AML-193 (cell line): ENCODE data around the gene PPCDC.

Experiments
- DNase-seq, 2 experiments: peaks; one replicate each; lab custom pipeline; 2025; lab: John Stamatoyannopoulos, UW

The PPCDC gene, protein sequence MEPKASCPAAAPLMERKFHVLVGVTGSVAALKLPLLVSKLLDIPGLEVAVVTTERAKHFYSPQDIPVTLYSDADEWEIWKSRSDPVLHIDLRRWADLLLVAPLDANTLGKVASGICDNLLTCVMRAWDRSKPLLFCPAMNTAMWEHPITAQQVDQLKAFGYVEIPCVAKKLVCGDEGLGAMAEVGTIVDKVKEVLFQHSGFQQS

DNA sequence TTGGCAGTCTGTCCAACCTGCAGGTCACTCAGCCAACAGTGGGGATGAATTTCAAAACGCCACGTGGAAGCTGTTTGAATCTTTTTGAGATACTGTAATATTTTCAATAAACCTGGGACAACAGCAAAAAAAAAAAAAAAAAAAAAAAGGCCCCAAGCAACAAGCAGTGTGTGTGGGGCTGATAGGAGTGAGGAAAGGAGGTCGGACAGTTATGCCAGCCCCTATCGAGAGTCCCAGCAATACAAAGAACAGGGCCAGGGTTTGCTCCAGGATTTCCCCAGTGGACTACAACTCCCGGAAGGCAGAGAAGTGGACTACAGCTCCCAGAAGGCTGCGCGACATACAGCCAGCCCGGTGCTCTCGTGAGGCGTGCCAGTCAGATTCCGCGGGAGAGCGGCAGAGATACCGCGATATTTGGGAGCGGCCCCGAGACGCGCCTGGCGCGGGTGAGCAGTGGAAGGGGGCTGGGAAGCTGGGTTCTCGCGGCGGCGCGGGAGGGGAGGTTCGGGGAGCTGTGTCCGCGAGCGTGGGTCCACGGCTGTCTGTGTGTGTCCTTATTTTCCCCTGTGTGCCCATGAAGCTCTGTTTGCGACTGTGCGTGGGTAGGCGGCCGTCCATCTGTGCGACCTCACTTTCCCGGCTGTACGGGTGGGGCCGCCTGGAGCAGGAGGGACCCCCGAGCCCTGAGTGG lies at the start of gene PPCDC:
PPCDC (plus strand) TSS at position 410 of the 691 bp plus-strand sequence. CDS start 4,729 bp downstream, outside the sequence.
- DNase-seq: peak; percentile 93 to 95

DNA sequence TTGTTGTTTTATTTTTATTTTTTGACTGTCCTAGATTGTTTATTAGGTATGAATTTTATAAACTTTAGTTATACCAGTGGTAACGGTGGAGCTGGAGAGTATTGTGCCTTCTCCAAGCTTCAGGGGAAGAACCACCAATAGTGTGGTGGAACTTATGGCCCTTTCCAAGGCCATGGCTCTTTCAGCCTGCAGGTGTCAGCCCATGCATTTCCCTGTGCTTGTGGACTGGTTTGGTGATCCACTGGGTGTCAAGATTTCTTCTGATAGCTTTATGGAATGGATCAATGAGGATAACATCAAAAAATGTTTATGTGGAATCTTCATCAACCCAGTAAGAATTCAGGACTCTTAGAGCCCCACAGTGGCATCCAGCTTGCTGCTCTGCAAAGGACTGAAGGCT lies 47.2 kb upstream of the PPCDC start:
- no peak for DNase-seq

DNA sequence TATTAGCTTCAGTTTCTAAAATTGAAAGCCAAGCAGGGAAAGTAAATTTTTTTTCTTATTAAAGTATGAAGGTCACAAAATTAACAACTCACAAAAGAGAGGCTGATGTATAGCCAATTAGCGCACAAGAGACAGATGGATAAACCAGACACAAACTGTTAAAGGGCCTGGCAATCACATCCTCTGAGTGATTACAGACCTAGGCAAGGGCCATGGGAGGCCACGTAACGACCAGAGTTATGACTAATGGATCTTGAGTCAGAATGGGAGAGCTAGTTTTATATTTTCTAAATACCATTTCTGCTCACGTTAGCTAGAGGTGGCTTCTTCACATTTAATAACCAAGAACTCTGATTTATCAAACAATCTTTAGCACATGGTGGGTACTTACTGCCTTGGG lies 45.8 kb upstream of the PPCDC start:
- no peak for DNase-seq

DNA sequence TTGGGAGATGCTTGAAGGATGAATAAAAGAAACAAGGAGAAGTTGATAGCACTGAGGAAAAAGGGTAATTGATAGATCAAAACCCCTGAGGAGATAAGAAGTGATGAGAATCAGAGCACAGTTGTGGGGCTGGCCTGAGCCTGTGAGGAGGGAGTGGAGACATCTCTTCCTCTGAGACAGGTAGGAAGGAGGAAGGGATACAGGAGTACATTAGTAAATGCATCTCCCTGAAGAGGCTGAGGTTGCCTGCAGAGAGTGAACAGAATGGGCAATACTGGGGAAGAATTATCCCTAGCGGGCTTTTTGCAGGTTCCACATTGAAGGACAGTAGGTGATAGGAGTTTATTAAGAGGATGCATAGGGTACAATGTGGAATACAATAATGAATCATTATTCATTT lies 45.3 kb upstream of the PPCDC start:
- DNase-seq: no peak

DNA sequence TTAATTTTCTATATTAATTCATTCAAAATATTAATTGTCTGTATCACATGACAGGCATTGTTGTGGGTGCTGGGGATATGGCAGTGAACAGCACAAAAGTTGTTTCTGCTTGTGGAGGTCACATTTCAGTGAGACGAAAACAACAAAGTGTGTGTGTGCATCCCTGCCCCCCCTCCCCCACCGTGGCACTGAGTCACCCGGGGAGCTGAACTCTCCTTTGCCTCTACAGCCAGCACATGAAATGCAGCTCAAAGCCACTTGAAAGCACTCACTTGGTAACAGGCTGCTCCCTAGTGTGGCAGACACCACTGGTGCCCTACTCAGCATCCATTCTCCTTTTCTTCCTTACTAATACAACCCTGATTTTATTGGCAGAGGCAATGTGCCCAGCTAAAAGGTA lies 44.9 kb upstream of the PPCDC start:
- DNase-seq: no peak

DNA sequence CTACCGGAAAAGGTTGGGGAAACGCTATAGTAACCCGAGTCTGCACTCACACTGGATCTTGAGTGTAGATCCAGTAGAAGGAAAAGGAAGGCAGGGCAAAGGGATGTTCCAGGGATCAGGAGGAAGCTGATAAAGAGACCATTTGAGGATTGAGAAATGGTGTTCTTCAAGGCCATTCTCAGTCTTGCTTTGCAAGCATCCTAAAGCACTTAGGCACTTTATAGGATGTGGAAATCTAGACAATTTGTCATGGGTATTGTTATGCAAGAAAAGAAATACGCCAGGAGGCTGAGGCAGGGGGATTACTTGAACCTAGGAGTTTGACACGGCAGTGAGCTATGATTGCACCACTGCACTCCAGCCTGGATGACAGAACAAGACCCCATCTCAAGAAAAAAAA lies 41.2 kb upstream of the PPCDC start:
- DNase-seq: no peak

DNA sequence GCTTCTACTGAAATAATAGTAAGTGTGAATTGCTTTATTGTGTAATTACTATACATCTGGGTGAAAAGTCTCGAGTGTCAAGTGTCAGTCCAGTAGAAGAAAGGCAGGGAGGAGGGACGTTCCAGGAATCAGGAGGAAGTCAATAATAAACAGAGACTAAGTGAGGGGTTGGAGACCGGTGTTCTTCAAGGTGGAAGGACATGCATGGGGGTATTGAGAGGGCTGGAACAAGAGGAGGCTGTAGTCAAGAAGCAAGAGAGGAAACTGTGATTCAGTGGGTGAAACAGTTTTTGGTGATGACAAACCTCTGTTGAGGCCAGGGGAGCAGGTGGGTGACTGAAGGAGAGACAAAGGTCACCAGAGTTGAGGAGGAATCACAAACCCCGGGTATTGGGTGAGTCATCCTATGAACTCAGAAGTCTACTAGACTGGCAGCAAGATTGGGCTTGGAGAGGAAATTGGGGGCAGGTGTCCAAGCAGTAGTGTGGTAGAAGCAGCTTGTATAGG lies 39.6 kb upstream of the PPCDC start:
- no peak for DNase-seq

DNA sequence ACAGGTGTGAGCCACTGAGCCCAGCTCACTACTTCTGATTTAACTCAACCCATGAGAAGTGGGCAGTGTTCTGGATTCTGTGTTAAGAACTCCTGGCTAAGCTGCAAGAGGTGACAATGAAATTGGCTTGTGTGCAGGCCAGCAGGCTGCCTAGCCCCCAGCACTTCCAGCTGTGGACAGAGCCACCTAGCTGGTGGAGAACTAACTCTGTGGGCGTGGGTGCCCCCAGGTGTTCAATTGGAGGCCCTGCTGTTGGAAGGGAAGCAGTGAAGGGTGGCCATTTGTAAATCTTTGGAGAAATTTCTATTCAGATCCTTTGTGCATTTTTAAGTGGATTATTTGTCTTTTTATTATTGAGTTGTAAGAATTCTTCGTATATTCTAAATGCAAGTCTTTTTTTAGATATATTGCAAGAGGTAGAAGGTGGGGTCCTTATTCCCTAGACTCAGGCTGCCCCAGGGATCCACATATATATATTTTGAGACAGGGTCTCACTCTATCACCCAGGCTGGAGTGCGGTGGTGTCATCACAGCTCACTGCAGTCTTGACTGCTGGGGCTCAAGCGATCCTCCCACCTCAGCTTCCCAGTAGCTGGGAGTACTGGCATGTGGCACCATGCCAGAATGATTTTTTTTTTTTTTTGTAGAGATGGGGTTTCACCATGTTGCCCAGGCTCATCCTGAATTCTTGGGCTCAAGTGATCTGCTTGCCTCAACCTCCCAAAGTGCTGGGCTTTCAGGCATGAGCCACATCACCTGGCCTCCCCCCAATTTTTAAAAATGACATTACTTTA lies 35.2 kb upstream of the PPCDC start:
- peak; percentile 43 to 48 for DNase-seq

DNA sequence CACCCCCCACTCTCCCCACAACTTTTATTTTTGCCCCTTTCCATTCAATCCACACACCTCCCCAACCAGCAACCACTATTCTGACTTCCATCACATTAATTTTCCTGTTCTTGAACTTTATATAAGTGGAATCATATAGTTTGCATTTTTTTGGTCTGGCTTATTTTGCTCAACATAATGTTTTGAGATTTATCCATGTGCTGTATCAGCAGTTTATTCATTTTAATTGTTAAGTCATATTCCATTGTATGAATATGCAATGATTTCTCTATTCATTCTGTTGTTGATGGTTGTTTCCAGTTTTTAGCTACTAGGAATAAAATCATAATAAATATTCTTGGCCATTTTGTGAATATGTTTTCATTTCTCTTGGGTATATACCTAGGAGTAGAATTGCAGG lies 33.9 kb upstream of the PPCDC start:
- no peak for DNase-seq

DNA sequence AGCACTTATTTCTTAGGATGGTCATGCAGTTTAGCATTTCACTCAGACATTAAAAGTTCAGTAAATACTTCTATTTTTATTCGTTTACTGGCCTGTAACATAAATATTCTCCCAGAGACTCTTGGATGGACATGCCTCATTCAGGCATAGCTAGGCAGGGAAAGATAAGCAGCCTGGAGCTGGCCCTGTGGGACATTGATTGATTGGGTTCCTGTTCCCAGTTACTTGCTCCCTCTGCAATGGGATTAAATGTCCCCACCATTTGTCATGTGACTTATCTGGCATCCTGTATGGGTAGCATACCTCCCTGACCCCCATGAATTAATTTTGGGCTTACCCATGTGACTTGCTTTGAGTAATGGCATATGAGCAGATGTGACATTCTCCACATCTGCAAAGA lies 30.8 kb upstream of the PPCDC start:
- DNase-seq: no peak

DNA sequence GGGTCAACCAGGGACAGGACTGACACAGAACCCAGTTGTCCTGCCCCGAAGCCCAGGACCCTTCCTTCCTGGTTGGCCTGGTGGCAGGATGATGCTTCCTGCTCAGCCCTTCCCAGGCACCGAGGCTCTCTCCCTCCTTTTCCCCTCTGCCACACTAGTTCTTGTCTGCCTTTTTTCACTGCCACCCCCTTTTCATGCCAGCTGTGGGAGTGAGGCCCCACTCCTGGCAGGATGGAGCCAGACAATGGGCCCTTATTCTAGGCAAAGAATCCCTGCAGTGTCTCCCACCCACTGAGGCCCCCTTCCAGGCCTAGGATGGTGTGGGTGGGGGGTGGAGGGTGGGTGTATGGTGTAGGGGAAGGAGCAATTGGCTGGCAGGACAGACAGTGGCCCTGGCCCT lies 29.2 kb upstream of the PPCDC start:
- DNase-seq: no peak

DNA sequence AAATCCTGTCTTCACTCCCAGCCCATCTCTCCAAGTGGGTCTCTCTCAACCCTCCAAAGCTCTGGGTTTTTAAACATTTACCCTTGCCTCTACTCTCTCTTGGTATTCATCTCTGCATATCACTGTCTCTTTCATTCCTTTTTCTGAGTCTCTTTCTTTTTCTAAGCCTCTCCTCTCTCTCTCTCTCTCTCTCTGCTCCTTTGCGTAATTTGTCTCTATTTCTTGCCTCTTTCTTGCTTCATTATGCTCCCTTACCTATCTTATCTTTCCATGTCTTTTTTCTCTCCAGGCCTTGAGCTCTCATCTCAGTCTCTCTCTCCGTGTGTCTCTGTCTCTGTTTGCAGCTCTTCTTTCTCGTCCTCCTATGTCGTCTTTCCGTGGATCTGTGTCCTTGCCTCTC lies 28.7 kb upstream of the PPCDC start:
- no peak for DNase-seq

DNA sequence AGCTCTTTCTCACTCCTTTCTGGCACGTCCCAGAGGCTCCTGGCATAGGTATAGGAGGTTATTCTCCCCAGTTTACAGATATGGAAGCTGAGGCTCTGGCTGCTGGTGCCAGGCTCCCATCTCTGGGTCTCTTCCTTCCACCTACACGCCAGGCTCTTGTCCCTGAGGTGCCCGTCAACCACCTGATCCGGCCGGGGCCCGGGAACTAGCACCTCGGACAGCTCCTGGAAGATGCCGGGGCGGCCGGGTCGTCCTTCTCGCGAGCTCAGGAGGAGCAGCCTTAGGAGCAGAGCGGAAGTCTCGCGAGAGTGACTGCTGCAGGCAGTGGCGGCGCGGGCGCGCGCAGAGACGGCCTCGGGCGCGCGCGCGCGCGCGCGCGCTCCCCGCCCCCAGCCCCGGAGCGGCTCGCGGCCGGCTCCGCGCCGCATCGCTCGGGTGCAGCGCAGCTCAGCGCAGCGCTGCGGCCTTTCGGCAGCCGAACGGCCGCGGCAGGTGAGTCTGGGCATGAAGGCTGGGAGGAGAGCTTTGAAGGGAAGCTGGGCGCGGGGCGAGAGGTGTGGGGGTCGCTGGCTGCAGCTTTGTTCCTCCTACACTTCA lies 28.1 kb upstream of the PPCDC start, which contains the start of gene SCAMP5:
SCAMP5 (plus strand) TSS at position 382 of the 597 bp plus-strand sequence. CDS start 16,277 bp downstream, outside the sequence.
- DNase-seq: peak; percentile 78 to 81

DNA sequence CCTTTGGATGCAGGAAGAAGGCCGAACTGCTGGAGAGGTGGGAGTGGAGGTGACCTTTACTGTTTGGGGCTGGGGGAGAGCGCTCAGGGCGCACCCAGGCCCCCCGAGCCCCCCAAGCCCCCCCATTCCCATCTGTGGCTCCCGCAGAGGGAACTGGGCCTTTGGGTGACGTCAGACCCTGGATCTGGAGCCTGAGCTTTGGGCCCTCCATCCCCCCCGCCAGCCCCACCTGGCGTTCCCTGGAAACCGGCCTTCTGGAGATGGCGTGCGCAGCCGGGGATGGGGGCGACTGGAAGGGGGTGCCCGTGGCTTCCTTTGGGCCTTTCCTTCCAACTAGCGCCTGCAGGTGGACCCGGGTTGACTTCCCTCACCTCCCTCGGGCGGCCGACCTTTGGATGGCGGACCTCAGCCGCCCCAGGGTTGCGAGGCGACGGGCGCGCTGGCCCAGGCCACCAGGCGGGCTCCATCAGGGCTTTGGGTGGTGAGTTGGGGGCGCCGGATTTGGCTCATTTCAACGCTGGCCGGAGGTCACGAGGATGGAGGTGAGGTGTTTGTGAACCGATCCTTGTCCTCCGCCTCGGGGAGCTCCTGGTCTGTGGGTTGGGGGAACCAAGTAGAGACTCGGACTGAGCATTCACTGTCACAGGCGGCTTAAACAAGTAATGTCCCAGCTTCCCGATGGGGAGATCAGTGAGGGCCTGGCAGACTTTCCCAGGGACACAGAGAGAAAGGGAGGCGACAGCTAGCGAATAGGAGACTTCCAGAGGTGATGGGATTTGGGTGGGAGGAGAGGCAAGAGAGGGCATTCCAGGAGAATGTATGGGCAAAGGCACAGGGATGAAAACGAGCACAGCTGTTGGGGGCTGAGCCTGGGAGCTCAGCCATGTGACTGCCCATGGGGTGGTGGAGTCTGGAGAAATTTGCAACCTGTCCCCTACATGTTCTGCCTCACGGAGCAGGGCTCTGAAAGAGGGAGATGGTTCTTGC lies 27.3 kb upstream of the PPCDC start:
- DNase-seq: no peak

DNA sequence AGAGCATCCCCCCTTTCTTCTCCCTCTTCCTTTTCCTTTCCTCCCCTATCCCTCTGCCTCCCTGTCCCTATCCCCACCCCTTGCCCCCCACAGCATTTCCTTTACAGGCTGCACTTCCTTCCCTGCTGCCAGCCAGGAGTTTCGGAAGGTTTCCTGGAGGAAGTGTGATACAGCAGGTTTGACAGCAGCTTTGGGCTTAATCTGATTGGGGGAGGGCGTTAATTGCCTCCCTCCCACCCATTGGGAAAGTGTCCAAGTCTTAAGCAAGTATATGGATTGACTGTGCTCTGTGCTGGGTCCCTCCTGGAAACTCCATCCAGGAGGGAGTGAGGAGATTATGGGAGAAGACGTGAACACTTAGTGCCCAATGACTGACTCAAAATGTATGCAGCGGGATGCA lies 26.2 kb upstream of the PPCDC start:
- DNase-seq: no peak

DNA sequence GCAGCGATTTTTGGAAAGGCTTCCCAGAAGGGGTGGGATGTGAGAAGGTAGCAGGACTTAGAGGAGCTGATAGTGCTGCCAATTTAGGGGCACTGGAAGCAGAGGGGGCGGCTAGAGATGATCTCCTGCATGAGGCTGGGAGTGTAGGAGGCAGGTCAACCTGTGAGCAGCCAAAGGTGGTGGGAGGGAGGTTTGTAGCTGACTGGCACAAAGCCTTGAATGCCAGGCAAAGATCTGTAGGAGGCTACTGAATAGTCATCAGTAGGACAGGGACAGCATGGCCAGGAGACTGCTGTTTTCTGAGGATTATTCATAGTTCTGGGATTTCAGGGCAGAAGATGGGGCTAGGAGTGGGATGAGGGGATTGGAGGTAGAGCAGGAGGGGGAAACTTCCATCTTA lies 25.8 kb upstream of the PPCDC start:
- DNase-seq: no peak

DNA sequence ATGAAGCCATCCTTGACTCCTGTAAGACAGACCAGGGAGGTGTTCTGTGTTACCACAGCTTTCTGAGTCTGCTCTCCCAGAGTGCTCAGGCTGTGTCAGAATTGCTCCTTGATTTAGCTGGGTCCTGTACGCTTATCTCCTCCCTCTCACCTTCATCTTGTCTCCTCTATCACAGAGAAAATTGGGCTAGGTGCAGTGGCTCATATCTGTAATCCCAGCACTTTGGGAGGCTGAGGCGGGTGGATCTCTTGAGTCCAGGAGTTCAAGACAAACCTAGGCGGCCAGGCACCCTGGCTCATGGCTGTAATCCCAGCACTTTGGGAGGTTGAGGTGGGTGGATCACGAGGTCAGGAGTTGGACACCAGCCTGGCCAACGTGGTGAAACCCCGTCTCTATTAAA lies 22.1 kb upstream of the PPCDC start:
- no peak for DNase-seq

DNA sequence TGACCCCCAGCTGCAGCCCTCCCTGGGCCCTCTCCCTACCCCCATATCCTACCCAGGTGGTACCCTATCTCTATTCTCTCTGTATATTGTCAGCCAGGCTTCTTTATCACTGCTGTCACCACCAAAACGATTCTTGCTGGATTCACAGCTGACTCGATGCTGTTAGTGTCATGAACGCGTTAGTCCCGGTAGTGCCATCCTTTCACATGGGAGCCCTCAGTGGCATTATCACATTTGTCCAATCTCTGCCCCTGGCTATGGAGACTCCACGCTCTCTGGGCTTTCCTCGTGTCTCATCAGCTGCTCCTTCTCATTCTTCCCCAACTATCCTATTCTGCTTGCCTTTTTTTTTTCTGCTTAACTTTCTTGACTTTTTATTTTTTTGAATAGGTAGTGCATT lies 21.0 kb upstream of the PPCDC start:
- no peak for DNase-seq

DNA sequence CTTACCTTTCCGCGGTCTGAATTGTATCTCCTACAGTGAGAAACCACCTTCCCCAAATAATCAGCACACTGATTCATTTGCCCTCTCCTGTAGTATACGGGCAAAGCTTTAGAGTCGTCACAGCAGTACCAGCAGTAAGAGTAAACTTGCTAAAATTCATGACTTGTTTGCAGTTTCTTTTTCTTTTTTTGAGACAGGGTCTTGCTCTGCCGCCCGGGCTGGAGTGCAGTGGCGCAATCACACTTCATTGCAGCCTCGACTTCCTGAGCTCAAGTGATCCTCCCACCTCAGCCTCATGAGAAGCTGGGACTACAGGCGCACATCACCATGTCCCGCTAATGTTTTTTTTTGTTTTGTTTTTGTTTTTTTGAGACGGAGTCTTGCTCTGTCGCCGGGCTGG lies 16.2 kb upstream of the PPCDC start:
- no peak for DNase-seq

DNA sequence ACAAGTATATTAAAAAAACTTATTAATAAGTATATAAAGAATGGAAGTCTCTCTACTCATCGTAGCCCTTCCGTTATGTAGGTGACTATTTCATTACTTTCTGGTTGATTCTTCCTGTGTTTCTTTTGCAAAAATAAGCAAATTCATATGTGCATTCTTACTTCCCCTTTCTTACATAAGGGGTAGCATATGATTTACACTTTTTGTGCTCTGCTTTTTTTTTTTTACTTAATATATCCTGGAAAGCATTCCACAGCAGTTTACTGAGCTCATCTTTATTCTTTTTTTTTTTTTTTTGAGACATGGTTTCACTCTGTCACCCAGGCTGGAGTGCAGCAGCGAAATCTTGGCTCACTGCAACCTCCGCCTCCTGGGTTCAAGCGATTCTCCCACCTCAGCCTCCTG lies 15.2 kb upstream of the PPCDC start:
- peak; percentile 43 to 53 for DNase-seq

DNA sequence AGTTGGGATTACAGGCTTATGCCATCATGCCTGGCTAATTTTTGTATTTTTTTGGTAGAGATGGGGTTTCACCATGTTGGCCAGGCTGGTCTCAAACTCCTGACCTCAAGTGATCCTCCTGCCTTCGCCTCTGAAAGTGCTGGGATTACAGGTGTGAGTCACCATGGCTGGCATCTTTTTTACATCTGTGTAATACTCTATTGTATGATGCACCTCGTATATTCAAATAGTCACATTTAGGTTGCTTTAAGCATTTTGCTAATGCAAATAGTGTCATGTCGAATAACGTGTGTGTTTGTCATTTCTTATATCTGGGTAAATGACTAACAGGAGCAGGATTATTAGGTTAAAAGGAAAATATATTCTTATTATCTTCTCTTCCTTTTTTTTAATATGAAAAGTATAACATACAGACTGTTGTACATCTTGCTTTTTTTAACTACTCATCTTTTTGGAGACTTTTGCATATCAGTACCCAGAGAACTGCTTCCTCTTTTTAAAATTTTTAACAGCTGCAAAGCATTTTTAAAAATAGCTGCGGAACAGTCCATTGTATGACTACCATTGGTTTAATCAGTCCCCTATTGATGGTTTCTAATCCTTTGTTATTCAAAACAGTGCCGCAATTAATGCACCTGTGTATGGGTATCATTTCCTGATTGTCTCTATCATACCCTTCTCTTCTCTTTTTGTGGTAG lies 14.6 kb upstream of the PPCDC start:
- DNase-seq: peak; percentile 34 to 59
